TTC549 (cell line): ENCODE measurements around the gene MAP10.

Source experiments
- FAIRE-seq: peaks from 2 replicates; lab custom pipeline; 2012; peaks lifted over from hg19 to GRCh38; lab: Jason Lieb, UNC

The MAP10 gene

GRCh38 chr1:232856541-232856940, 51.3 kb downstream of the MAP10 start:
- no peak for FAIRE-seq
